ENCODE data around the gene ATP6V0D1.
"Not testable (repeated sequence)": the region's sequence is repeated elsewhere in the genome, so short reads cannot be mapped to it uniquely, and the experiment has no call there.

The ATP6V0D1 gene

GRCh38 chr16:67499106-67499505, 18.1 kb upstream of the ATP6V0D1 start:
- no peak for DNase-seq

GRCh38 chr16:67490335-67491096, 9.6 kb upstream of the ATP6V0D1 start:
- no peak for DNase-seq

- no peak for DNase-seq
These were observed 8.6 kb upstream of the ATP6V0D1 start for GRCh38 chr16:67489401-67490083.

GRCh38 chr16:67487561-67487960, 6.6 kb upstream of the ATP6V0D1 start:
- DNase-seq = not testable (repeated sequence)

GRCh38 chr16:67486805-67487204, 5.8 kb upstream of the ATP6V0D1 start:
- no peak for DNase-seq

- no peak for DNase-seq
These were observed 3.0 kb upstream of the ATP6V0D1 start for GRCh38 chr16:67483731-67484525.

- DNase-seq = no peak
These were observed 2.2 kb upstream of the ATP6V0D1 start, which contains the start of gene AGRP for GRCh38 chr16:67483150-67483549. Gene AGRP (minus strand): TSS chr16:67483547. CDS start chr16:67483398, 149 bp downstream.

GRCh38 chr16:67482233-67482924, 1.4 kb upstream of the ATP6V0D1 start:
- no peak for DNase-seq

- DNase-seq = peak; percentile 17
These were observed 740 bp upstream of the ATP6V0D1 start for GRCh38 chr16:67481561-67482232.

- no peak for DNase-seq
These were observed 2.9 kb downstream of the ATP6V0D1 start for GRCh38 chr16:67477960-67478554.

- peak; percentile 7 for DNase-seq
These were observed 6.2 kb downstream of the ATP6V0D1 start for GRCh38 chr16:67474551-67475455.

- no peak for DNase-seq
These were observed 9.1 kb downstream of the ATP6V0D1 start for GRCh38 chr16:67471758-67472384.

GRCh38 chr16:67470359-67470758, 10.6 kb downstream of the ATP6V0D1 start:
- DNase-seq = peak; percentile 24

- no peak for DNase-seq
These were observed 12.2 kb downstream of the ATP6V0D1 start for GRCh38 chr16:67468731-67469130.

- DNase-seq = no peak
These were observed 14.4 kb downstream of the ATP6V0D1 start for GRCh38 chr16:67466581-67466980.

- DNase-seq = no peak
These were observed 16.4 kb downstream of the ATP6V0D1 start for GRCh38 chr16:67464565-67464964.

- DNase-seq = no peak
These were observed 17.3 kb downstream of the ATP6V0D1 start for GRCh38 chr16:67463691-67464090.

- no peak for DNase-seq
These were observed 17.9 kb downstream of the ATP6V0D1 start for GRCh38 chr16:67463059-67463458.

- DNase-seq = no peak
These were observed 18.7 kb downstream of the ATP6V0D1 start for GRCh38 chr16:67462279-67462655.

- DNase-seq = no peak
These were observed 19.2 kb downstream of the ATP6V0D1 start for GRCh38 chr16:67461600-67462278.

Measured in NCI-H345 (cell line).